HT-29 (cell line): ENCODE data around the gene BDNF. TPM values are rescaled to one million over a fixed set of nuclear protein-coding genes. Genes with fewer than 3 reads are reported as not detected.

ENCODE experiments used
- total RNA-seq: library from RNA; depleted of rRNA; stranded (reverse); fragments of >200 nt; shearing (Covaris generic); gene quantifications from 2 replicates; pipeline ENCODE4 v1.2.3, GENCODE V29; 2014; rRNA removed

Gene BDNF
- total RNA-seq, 1 experiment from 2014 or later = 0.53 TPM

Other genes with a start within 250 kb of the BDNF start
- gene LGR4, start 227.7 kb downstream of the BDNF start, total RNA-seq = 41.7 and 41.9 TPM in 2 replicates
- 26.0 and 31.7 TPM in 2 replicates for gene LIN7C, start 193.7 kb downstream of the BDNF start, total RNA-seq